Endodermal cell (in vitro differentiated cells): ENCODE data around the gene BRCA1. TPM values are rescaled to one million over a fixed set of nuclear protein-coding genes. Genes with fewer than 3 reads are reported as not detected.
"Not testable (repeated sequence)": the region's sequence is repeated elsewhere in the genome, so short reads cannot be mapped to it uniquely, and the experiment has no call there.

Source experiments
- DNase-seq: peaks from one replicate; pipeline ENCODE4 v3.0.0-alpha.2; 2017
- H3K27ac ChIP-seq: 2 replicates; pipeline ENCODE4 v1.5.1; 2013; ENCODE audit warnings: mild to moderate bottlenecking, low read depth, low read length, moderate library complexity
- H3K27me3 ChIP-seq: 2 replicates; pipeline ENCODE4 v1.6.1; 2013; ENCODE audit warnings: mild to moderate bottlenecking, low read length, moderate library complexity; ENCODE audit not compliant: insufficient read depth, control insufficient read depth, poor library complexity, severe bottlenecking
- H3K36me3 ChIP-seq: 2 replicates; pipeline ENCODE4 v1.7.0; 2013; ENCODE audit warnings: mild to moderate bottlenecking, low read length, moderate library complexity; ENCODE audit not compliant: control insufficient read depth, insufficient read depth
- H3K4me1 ChIP-seq: one replicate; pipeline ENCODE4 v1.7.0; 2013; ENCODE audit warnings: low read length; ENCODE audit not compliant: control insufficient read depth, insufficient read depth
- H3K4me3 ChIP-seq: 2 replicates; pipeline ENCODE4 v1.5.1; 2013; ENCODE audit warnings: mild to moderate bottlenecking, low read length, moderate library complexity
- H3K9ac ChIP-seq: 2 replicates; pipeline ENCODE4 v1.6.1; 2013; ENCODE audit warnings: mild to moderate bottlenecking, low read length, moderate library complexity; ENCODE audit not compliant: poor library complexity, severe bottlenecking; ENCODE audit errors: extremely low read depth
- H3K9me3 ChIP-seq: 2 replicates; pipeline ENCODE4 v1.6.1; 2013; ENCODE audit warnings: mild to moderate bottlenecking, low read length, moderate library complexity; ENCODE audit not compliant: control insufficient read depth
- H3K27ac Mint-ChIP-seq: 2 replicates; pipeline ENCODE4 v1.8.0; 2020; ENCODE audit warnings: mixed read lengths
- H3K27me3 Mint-ChIP-seq: 2 replicates; pipeline ENCODE4 v1.8.0; 2021; ENCODE audit warnings: mild to moderate bottlenecking, mixed read lengths; ENCODE audit not compliant: insufficient read depth
- H3K36me3 Mint-ChIP-seq: 2 replicates; pipeline ENCODE4 v1.8.0; 2020; ENCODE audit warnings: low read depth, mixed read lengths
- H3K4me1 Mint-ChIP-seq: 2 replicates; pipeline ENCODE4 v1.8.0; 2020; ENCODE audit warnings: mixed read lengths
- H3K4me3 Mint-ChIP-seq: 2 replicates; pipeline ENCODE4 v1.8.0; 2020; ENCODE audit warnings: mild to moderate bottlenecking, moderate library complexity, mixed read lengths
- H3K9me3 Mint-ChIP-seq: 2 replicates; pipeline ENCODE4 v1.8.0; 2020; ENCODE audit warnings: mild to moderate bottlenecking, mixed read lengths
- CTCF ChIP-seq: fragments of 200-600 bp; sonication (generic); conservative IDR thresholded peaks from 2 replicates; pipeline ENCODE4 v1.5.0; 2021; ENCODE audit warnings: antibody characterized with exemption, mild to moderate bottlenecking
- WGBS, 2 experiments: methylation state at CpG; one replicate each; pipeline versions ENCODE4 v1.1.5 to v1.1.7; 2013; ENCODE audit warnings: missing lambda C conversion rate in 2 of 2, mixed read lengths in 1 of 2; ENCODE audit not compliant: insufficient coverage in 1 of 2, insufficient read length in 1 of 2; 5-methylcytosine and 5-hydroxymethylcytosine counted together
- total RNA-seq, 2 donors: library from RNA; stranded (reverse); fragmentation: NEBNext Ultra II Directional in 1 of 2; extraction: Animal tissue kit (Norgen Biotek cat#: 25700) in 1 of 2; gene quantifications; 2 replicates in 1 of 2; 3 replicates in 1 of 2; pipeline ENCODE4 v1.2.1, GENCODE V29; 2021

The BRCA1 gene
- total RNA-seq, 2 donors from 2014 or later: 45.4 to 59.0 TPM

GRCh38 chr17:43140396-43141332, 15.5 kb upstream of the BRCA1 start:
- WGBS, 2 experiments: 86 to 93% methylated on average over 8 to 11 of the region's 11 CpGs
- H3K27ac Mint-ChIP-seq: no peak overlapping the region
- no peak for TF ChIP-seq CTCF
- H3K36me3 Mint-ChIP-seq: peaks cover 12% of the 10 kb centered on the region
- no peak overlapping the region for H3K4me3 Mint-ChIP-seq
- no peaks in the 10 kb centered on the region for H3K4me1 Mint-ChIP-seq
- DNase-seq: peak; percentile 37
- no peak overlapping the region for H3K4me3 ChIP-seq
- no peaks in the 10 kb centered on the region for H3K9me3 Mint-ChIP-seq
- no peaks in the 10 kb centered on the region for H3K27me3 Mint-ChIP-seq
- H3K9ac ChIP-seq: no peak overlapping the region
- H3K36me3 ChIP-seq: peaks cover 3% of the 10 kb centered on the region
- no peaks in the 10 kb centered on the region for H3K4me1 ChIP-seq
- H3K27ac ChIP-seq: no peak overlapping the region
- H3K27me3 ChIP-seq: no peaks in the 10 kb centered on the region
- H3K9me3 ChIP-seq: no peaks in the 10 kb centered on the region

GRCh38 chr17:43138531-43138930, 13.4 kb upstream of the BRCA1 start:
- not testable (repeated sequence) for H3K4me1 ChIP-seq, H3K36me3 ChIP-seq, H3K4me3 ChIP-seq, H3K9ac ChIP-seq, H3K4me1 Mint-ChIP-seq, H3K27me3 Mint-ChIP-seq, H3K9me3 ChIP-seq, H3K4me3 Mint-ChIP-seq, H3K27me3 ChIP-seq, H3K9me3 Mint-ChIP-seq, DNase-seq, H3K27ac ChIP-seq
- Mint-ChIP-seq H3K36me3 (peaks cover 32% of the 10 kb centered on the region), H3K27ac (peak overlapping the region; percentile 8)
- WGBS, 2 experiments: 97% methylated on average over 4 of the region's 4 CpGs; no CpG with 5 or more reads in 1 of the 2 experiments

GRCh38 chr17:43136574-43136973, 11.4 kb upstream of the BRCA1 start:
- H3K27me3 Mint-ChIP-seq, H3K4me1 Mint-ChIP-seq, H3K27me3 ChIP-seq, H3K4me3 Mint-ChIP-seq, H3K9ac ChIP-seq, H3K9me3 Mint-ChIP-seq, H3K27ac ChIP-seq, DNase-seq, H3K27ac Mint-ChIP-seq, H3K4me1 ChIP-seq, H3K4me3 ChIP-seq, H3K9me3 ChIP-seq: not testable (repeated sequence)
- whole genome bisulfite sequencing, 2 experiments: 88 to 96% methylated on average over 3 of the region's 3 CpGs
- peaks cover 14% of the 10 kb centered on the region for H3K36me3 ChIP-seq
- H3K36me3 Mint-ChIP-seq: peaks cover 45% of the 10 kb centered on the region

GRCh38 chr17:43135454-43135819, 10.3 kb upstream of the BRCA1 start:
- Histone ChIP-seq H3K4me3 (no peak overlapping the region), H3K4me1 (no peaks in the 10 kb centered on the region), H3K27ac (no peak overlapping the region), H3K27me3 (no peaks in the 10 kb centered on the region), H3K9ac (no peak overlapping the region), H3K9me3 (no peaks in the 10 kb centered on the region), H3K36me3 (peaks cover 14% of the 10 kb centered on the region)
- 95 to 98% methylated on average over 14 to 19 of the region's 19 CpGs for WGBS, 2 experiments
- H3K36me3 Mint-ChIP-seq: peaks cover 47% of the 10 kb centered on the region
- H3K4me3 Mint-ChIP-seq: no peak overlapping the region
- no peak overlapping the region for H3K27ac Mint-ChIP-seq
- TF ChIP-seq CTCF: peak; percentile 8
- no peaks in the 10 kb centered on the region for H3K9me3 Mint-ChIP-seq
- H3K4me1 Mint-ChIP-seq: no peaks in the 10 kb centered on the region
- H3K27me3 Mint-ChIP-seq: no peaks in the 10 kb centered on the region
- peak; percentile 67 for DNase-seq
